ENCODE measurements around the gene TRIM63. TPM values are rescaled to one million over a fixed set of nuclear protein-coding genes. Genes with fewer than 3 reads are reported as not detected.

TRIM63 gene
- total RNA-seq, 4 donors from 2014 or later: 0.32 to 1.8 TPM; not detected in 2

DNA sequence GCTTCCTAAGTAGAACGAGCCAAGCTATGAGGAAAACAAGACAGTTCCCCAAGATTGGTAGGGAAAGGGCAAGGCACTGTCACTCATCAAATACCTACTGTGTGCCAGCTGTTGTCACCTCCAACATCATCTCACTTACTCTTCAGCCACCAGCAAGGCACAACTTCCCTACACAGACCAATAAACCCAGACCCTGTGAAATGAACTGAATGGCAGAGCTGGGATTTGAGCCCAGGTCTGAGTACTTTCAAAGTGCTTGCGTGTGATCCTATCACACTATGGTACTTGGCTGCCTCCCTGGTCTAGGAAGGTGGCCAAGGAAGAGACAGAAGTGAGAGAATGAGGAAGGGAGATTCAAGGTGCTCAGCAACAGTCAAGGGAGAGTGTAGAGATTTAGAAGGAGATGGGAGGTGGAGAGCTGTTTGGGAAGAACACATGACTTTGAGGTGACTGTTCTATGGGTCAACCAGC, 16.7 kb upstream of the TRIM63 start:
- H3K9me3 ChIP-seq: no peaks in the 10 kb centered on the region
- no peaks in the 10 kb centered on the region for H3K36me3 ChIP-seq
- TF ChIP-seq POLR2AphosphoS5 (IDR thresholded peaks at IDR 0.05): no peak
- TF ChIP-seq, protein P1, sequence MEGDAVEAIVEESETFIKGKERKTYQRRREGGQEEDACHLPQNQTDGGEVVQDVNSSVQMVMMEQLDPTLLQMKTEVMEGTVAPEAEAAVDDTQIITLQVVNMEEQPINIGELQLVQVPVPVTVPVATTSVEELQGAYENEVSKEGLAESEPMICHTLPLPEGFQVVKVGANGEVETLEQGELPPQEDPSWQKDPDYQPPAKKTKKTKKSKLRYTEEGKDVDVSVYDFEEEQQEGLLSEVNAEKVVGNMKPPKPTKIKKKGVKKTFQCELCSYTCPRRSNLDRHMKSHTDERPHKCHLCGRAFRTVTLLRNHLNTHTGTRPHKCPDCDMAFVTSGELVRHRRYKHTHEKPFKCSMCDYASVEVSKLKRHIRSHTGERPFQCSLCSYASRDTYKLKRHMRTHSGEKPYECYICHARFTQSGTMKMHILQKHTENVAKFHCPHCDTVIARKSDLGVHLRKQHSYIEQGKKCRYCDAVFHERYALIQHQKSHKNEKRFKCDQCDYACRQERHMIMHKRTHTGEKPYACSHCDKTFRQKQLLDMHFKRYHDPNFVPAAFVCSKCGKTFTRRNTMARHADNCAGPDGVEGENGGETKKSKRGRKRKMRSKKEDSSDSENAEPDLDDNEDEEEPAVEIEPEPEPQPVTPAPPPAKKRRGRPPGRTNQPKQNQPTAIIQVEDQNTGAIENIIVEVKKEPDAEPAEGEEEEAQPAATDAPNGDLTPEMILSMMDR (IDR thresholded peaks at IDR 0.05): no peak
- no peak for TF ChIP-seq EP300 (IDR thresholded peaks at IDR 0.05; ENCODE audit: low read depth)
- no peak for TF ChIP-seq POLR2A (IDR thresholded peaks at IDR 0.05)
- WGBS, 2 donors (ENCODE audit: low coverage in 1 of 2): 45 to 63% methylated on average over 1 to 2 of the region's 2 CpGs
- intact Hi-C loops (cut with DNase I; ENCODE audit: low total_unique reads): no loop called here
- no peak overlapping the region for H3K27ac ChIP-seq
- no peaks in the 10 kb centered on the region for H3K4me1 ChIP-seq
- DNase-seq: no peak
- in situ Hi-C loops (cut with MboI; ENCODE audit: low pct_ligation_motif_present in 1 of 4, low pct_unique_long_range_greater_than_20kb in 1 of 4, low sequenced_read_pairs in 3 of 4): no loop called here
- no peak overlapping the region for H3K4me3 ChIP-seq
- H3K27me3 ChIP-seq: peaks cover 21% of the 10 kb centered on the region

DNA sequence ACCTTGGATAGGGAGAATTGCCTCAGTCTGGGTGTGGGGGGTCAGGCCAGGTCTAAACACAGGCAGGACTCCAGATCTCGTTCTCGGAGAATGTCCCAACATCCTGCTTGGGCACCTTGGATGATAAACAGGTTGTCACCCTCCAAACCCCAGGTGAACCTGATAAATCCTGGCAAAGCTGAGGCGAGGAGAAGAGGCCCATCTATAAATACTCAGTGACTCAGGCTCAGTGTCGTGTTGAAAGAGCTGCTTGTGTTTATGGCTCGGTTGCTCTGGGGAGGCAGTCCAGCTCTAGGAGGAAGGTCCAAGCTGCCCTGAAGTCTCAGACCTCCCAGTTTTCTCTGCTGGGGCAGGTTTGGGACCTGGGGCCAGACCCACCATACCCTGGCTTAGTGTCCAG, 15.8 kb upstream of the TRIM63 start:
- no peak for DNase-seq
- Histone ChIP-seq H3K36me3 (no peaks in the 10 kb centered on the region), H3K27me3 (peaks cover 21% of the 10 kb centered on the region), H3K9me3 (no peaks in the 10 kb centered on the region), H3K27ac (no peak overlapping the region), H3K4me3 (no peak overlapping the region), H3K4me1 (peaks cover 0 to 4% (median 3%) of the 10 kb centered on the region in 4 donors)
- TF ChIP-seq POLR2A (IDR thresholded peaks at IDR 0.05) (no peak), EP300 (IDR thresholded peaks at IDR 0.05; ENCODE audit: low read depth) (no peak), POLR2AphosphoS5 (IDR thresholded peaks at IDR 0.05) (no peak)
- TF ChIP-seq, protein P1 (IDR thresholded peaks at IDR 0.05): no peak
- in situ Hi-C loops (cut with MboI; ENCODE audit: low pct_ligation_motif_present in 1 of 4, low pct_unique_long_range_greater_than_20kb in 1 of 4, low sequenced_read_pairs in 3 of 4): no loop called here
- intact Hi-C loops (cut with DNase I; ENCODE audit: low total_unique reads): no loop called here
- 49% methylated on average over 5 of the region's 5 CpGs; no CpG with 5 or more reads in 1 of the 2 donors for WGBS, 2 donors (ENCODE audit: low coverage in 1 of 2)

DNA sequence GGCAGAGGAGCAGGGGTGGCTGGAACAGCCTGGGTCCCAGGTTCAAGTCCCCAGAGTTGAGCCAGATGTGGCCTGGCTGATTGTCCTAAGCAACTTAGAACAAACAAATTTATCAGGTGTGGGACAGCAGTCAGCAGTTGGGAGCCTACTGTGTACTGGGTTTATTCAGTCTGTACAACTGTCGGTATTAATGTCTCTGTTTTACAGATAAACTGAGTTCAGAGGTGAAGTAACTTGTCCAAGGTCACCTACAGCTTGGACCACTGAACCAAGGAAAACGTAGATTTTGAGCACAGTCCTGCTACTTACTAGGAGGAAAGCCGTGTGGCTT, 14.6 kb upstream of the TRIM63 start:
- DNase-seq: no peak
- 60 to 79% methylated on average over 2 to 3 of the region's 3 CpGs for WGBS, 2 donors (ENCODE audit: low coverage in 1 of 2)
- TF ChIP-seq POLR2A (IDR thresholded peaks at IDR 0.05) (no peak), POLR2AphosphoS5 (IDR thresholded peaks at IDR 0.05) (no peak), EP300 (IDR thresholded peaks at IDR 0.05; ENCODE audit: low read depth) (no peak)
- TF ChIP-seq, protein P1 (IDR thresholded peaks at IDR 0.05): no peak
- intact Hi-C loops (cut with DNase I; ENCODE audit: low total_unique reads): no loop called here
- no peak overlapping the region for H3K4me3 ChIP-seq
- peaks cover 0 to 7% (median 4%) of the 10 kb centered on the region in 4 donors for H3K4me1 ChIP-seq
- in situ Hi-C loops (cut with MboI; ENCODE audit: low pct_ligation_motif_present in 1 of 4, low pct_unique_long_range_greater_than_20kb in 1 of 4, low sequenced_read_pairs in 3 of 4): no loop called here
- peaks cover 21% of the 10 kb centered on the region for H3K27me3 ChIP-seq
- no peak overlapping the region for H3K27ac ChIP-seq
- no peaks in the 10 kb centered on the region for H3K9me3 ChIP-seq
- H3K36me3 ChIP-seq: no peaks in the 10 kb centered on the region

DNA sequence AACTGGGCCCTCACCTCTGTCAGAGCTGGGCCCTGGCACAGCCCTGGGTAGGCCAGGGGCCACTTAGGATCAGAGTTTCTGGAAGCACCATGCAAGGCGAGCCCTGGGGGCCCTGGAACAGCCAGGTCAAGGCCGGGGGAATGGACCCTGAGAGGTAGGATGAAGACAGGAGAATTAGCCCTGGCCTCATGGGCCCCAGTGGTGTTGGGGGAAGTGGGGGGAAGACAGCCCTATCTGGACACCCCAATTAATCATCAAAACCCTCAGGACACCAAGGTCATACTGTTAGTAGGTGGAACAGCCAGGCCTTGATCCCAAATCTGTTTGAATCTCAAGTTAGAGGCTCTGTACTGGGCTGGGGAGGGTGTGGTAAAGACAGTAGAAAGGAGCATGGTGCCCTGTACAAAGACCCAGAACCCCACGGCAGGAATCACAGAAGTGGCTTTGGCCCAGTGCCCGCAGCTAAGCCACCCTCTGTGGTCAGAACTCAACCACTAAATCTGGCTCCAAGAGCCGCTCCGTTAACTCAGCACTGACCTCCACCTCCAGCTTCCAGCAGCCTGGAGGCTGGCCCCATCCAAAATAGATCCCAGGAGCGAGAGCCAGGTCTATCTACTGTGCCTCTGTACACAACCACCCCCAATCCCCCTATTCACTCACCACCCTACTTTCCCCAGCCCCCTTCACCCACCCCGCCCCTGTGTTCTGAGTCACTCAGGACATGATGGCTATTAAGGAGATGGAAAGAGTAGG, 14.0 kb upstream of the TRIM63 start:
- no peaks in the 10 kb centered on the region for H3K9me3 ChIP-seq
- in situ Hi-C loops (cut with MboI; ENCODE audit: low pct_ligation_motif_present in 1 of 4, low pct_unique_long_range_greater_than_20kb in 1 of 4, low sequenced_read_pairs in 3 of 4) (no loop called here), intact Hi-C loops (cut with DNase I; ENCODE audit: low total_unique reads) (no loop called here)
- WGBS, 2 donors (ENCODE audit: low coverage in 1 of 2): 75% methylated on average over 8 of the region's 8 CpGs; no CpG with 5 or more reads in 1 of the 2 donors
- TF ChIP-seq POLR2A (IDR thresholded peaks at IDR 0.05): no peak
- TF ChIP-seq EP300 (IDR thresholded peaks at IDR 0.05; ENCODE audit: low read depth): no peak
- TF ChIP-seq, protein P1 (IDR thresholded peaks at IDR 0.05): no peak
- H3K27ac ChIP-seq: no peak overlapping the region
- no peak overlapping the region for H3K4me3 ChIP-seq
- peaks cover 0 to 7% (median 4%) of the 10 kb centered on the region in 4 donors for H3K4me1 ChIP-seq
- no peaks in the 10 kb centered on the region for H3K36me3 ChIP-seq
- no peak for DNase-seq
- peaks cover 21% of the 10 kb centered on the region for H3K27me3 ChIP-seq
